Thymus (tissue), 11 donors: ENCODE results near the gene PALS1. TPM values are rescaled to one million over a fixed set of nuclear protein-coding genes. Genes with fewer than 3 reads are reported as not detected.
"Not testable (repeated sequence)": the region's sequence is repeated elsewhere in the genome, so short reads cannot be mapped to it uniquely, and the experiment has no call there.

Source experiments
- DNase-seq, 9 donors: peaks; one replicate each; pipeline ENCODE4 v3.0.0-alpha.2; 2013; ENCODE audit warnings: low spot score in 9 of 9, low read depth in 6 of 9, missing footprints in 1 of 9
- H3K27ac ChIP-seq, 2 donors: one replicate each; pipeline ENCODE4 v1.5.1; 2013; ENCODE audit warnings: control low read depth in 1 of 2, low read depth in 1 of 2, low read length in 1 of 2, mild to moderate bottlenecking in 1 of 2, moderate library complexity in 1 of 2
- H3K27me3 ChIP-seq, 2 donors: one replicate each; pipeline ENCODE4 v1.5.1; 2013; ENCODE audit warnings: low read length in 1 of 2; ENCODE audit not compliant: control insufficient read depth in 2 of 2, insufficient read depth in 1 of 2
- H3K36me3 ChIP-seq, 2 donors: one replicate each; pipeline ENCODE4 v1.5.1; 2013; ENCODE audit warnings: low read length in 1 of 2, mild to moderate bottlenecking in 1 of 2, moderate library complexity in 1 of 2; ENCODE audit not compliant: control insufficient read depth in 2 of 2, insufficient read depth in 2 of 2
- H3K4me1 ChIP-seq, 2 donors: one replicate each; pipeline ENCODE4 v1.5.1; 2013; ENCODE audit warnings: low read length in 2 of 2; ENCODE audit not compliant: control insufficient read depth in 2 of 2, insufficient read depth in 2 of 2
- H3K4me3 ChIP-seq, 2 donors: one replicate each; pipeline ENCODE4 v1.5.1; 2013; ENCODE audit warnings: low read length in 2 of 2, control low read depth in 1 of 2, mild to moderate bottlenecking in 1 of 2
- H3K9me3 ChIP-seq, 2 donors: one replicate each; pipeline ENCODE4 v1.5.1; 2013; ENCODE audit warnings: low read length in 1 of 2, mild to moderate bottlenecking in 1 of 2; ENCODE audit not compliant: control insufficient read depth in 2 of 2, insufficient read depth in 1 of 2
- WGBS: extraction: QIAGEN DNeasy Blood & Tissue Kit; methylation state at CpG from one replicate; pipeline ENCODE4 v1.1.7; 2013; 5-methylcytosine and 5-hydroxymethylcytosine counted together
- polyA plus RNA-seq: library from polyadenylated mRNA; stranded (reverse); fragments of 200-250 nt; gene quantifications from one replicate; pipeline ENCODE4 v1.2.3, GENCODE V29; 2013
- total RNA-seq: library from RNA; stranded (reverse); fragments of 120-200 nt; gene quantifications from one replicate; pipeline ENCODE4 v1.2.4, GENCODE V29; 2013
- donor health status: healthy.

The PALS1 gene
- total and polyA plus RNA-seq, 2 donors: 7.2 to 17.3 TPM

DNA sequence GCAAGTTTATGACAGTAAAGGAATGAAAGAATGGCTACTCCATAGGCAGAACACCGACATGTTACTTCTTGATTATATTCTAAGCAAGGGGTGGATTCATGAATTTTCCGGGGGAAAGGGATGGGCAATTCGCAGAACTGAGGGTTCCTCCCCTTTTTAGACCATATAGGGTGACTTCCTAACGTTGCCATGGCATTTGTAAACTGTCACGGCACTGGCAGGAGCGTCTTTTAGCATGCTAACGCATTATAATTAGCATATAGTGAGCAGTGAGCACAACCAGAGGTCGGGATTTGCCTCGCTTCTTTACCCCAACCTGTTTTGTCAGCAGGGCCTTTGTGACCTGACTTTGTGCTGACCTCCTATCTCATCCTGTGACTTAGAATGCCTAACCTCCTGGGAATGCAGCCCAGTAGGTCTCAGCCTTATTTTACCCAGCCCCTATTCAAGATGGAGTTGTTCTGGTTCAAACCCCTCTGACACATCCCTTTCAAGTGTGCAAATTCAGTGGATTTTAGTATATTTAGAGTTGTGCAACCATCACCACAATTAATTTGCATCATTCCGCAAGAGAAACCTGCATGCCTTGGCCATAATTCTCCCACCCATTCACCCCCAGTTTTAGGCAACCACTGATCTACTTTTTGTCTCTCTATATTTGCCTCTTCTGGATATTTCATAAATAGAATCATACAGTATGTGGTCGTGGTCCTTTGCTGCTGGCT lies 27.4 kb downstream of the PALS1 start:
- Histone ChIP-seq H3K4me1 (no peaks in the 10 kb centered on the region), H3K27ac (no peak overlapping the region), H3K27me3 (no peaks in the 10 kb centered on the region), H3K4me3 (no peak overlapping the region), H3K36me3 (peaks cover 0 to 3% of the 10 kb centered on the region in 2 donors), H3K9me3 (no peaks in the 10 kb centered on the region)
- WGBS: 88% methylated on average over 11 of the region's 11 CpGs
- DNase-seq: no peak

- peaks cover 0 to 3% of the 10 kb centered on the region in 2 donors for H3K36me3 ChIP-seq
- no peaks in the 10 kb centered on the region for H3K9me3 ChIP-seq
- H3K27me3 ChIP-seq: no peaks in the 10 kb centered on the region
- DNase-seq: no peak
- H3K4me3 ChIP-seq: no peak overlapping the region
- peak overlapping the region in 1 of 2 donors; percentile 20 for H3K27ac ChIP-seq
- no peaks in the 10 kb centered on the region for H3K4me1 ChIP-seq
- WGBS: 94% methylated on average over 4 of the region's 4 CpGs
Measured at GRCh38 chr14:67269298-67270060, 28.2 kb downstream of the PALS1 start.

GRCh38 chr14:67270145-67270753 lies 29.0 kb downstream of the PALS1 start:
- Histone ChIP-seq H3K27ac (peak overlapping the region in 1 of 2 donors; percentile 2), H3K9me3 (no peaks in the 10 kb centered on the region), H3K27me3 (no peaks in the 10 kb centered on the region), H3K4me1 (no peaks in the 10 kb centered on the region), H3K4me3 (no peak overlapping the region), H3K36me3 (peaks cover 0 to 3% of the 10 kb centered on the region in 2 donors)
- no peak for DNase-seq
- WGBS: 94% methylated on average over 3 of the region's 3 CpGs

DNA sequence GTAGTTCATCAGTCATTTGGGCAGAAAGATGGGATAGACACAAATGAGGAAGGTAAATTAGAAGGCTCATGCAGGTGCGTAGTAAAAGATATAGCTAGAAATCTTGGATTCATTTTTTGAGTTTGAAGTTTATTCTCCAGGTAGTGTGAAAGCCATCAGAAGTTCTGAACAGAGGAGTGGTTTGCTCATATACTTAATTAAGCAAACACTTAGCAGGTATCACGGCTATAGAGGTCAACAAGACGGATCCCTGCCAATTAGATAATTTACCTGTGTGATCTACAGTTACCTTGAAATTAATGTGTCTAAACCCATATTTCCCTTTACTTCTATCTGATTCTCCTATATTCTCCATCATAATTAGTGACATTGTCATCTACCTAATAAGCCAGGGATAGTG lies 29.7 kb downstream of the PALS1 start:
- no peaks in the 10 kb centered on the region for H3K4me1 ChIP-seq
- DNase-seq: no peak
- H3K9me3 ChIP-seq: no peaks in the 10 kb centered on the region
- no peaks in the 10 kb centered on the region for H3K27me3 ChIP-seq
- no peak overlapping the region for H3K4me3 ChIP-seq
- WGBS: 79% methylated on average over 3 of the region's 3 CpGs
- H3K36me3 ChIP-seq: peaks cover 0 to 3% of the 10 kb centered on the region in 2 donors
- H3K27ac ChIP-seq: no peak overlapping the region

- WGBS: 96% methylated on average over 3 of the region's 3 CpGs
- not testable (repeated sequence) for DNase-seq, H3K4me3 ChIP-seq, H3K9me3 ChIP-seq, H3K27ac ChIP-seq, H3K36me3 ChIP-seq, H3K4me1 ChIP-seq, H3K27me3 ChIP-seq
Measured at GRCh38 chr14:67273281-67273680, 32.0 kb downstream of the PALS1 start.

GRCh38 chr14:67276131-67276530 lies 34.9 kb downstream of the PALS1 start:
- H3K27me3 ChIP-seq: no peaks in the 10 kb centered on the region
- H3K9me3 ChIP-seq: no peaks in the 10 kb centered on the region
- no peak for DNase-seq
- H3K4me1 ChIP-seq: no peaks in the 10 kb centered on the region
- H3K4me3 ChIP-seq: no peak overlapping the region
- no peak overlapping the region for H3K27ac ChIP-seq
- peaks cover 0 to 3% of the 10 kb centered on the region in 2 donors for H3K36me3 ChIP-seq

DNA sequence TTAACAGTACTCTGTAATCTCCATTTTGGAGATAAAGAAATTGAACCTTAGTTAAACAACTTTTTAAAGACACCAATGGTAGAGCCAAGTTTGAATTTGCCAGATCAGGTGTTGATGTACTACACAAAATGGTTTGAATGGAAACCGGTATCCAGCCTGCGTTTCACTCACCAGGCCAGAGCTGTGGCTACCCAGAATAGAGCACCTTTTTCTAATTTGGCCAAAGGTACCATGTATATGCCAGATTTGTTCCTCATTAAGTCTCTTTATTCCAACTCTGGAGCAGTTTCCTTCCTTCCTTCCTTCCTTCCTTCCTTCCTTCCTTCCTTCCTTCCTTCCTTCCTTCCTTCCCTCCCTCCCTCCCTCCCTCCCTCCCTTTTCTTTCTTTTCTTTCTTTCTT lies 39.3 kb downstream of the PALS1 start:
- no peaks in the 10 kb centered on the region for H3K9me3 ChIP-seq
- no peak for DNase-seq
- H3K36me3 ChIP-seq: no peaks in the 10 kb centered on the region
- H3K27ac ChIP-seq: no peak overlapping the region
- WGBS: 98% methylated on average over 2 of the region's 2 CpGs
- no peak overlapping the region for H3K4me3 ChIP-seq
- no peaks in the 10 kb centered on the region for H3K4me1 ChIP-seq
- H3K27me3 ChIP-seq: no peaks in the 10 kb centered on the region

DNA sequence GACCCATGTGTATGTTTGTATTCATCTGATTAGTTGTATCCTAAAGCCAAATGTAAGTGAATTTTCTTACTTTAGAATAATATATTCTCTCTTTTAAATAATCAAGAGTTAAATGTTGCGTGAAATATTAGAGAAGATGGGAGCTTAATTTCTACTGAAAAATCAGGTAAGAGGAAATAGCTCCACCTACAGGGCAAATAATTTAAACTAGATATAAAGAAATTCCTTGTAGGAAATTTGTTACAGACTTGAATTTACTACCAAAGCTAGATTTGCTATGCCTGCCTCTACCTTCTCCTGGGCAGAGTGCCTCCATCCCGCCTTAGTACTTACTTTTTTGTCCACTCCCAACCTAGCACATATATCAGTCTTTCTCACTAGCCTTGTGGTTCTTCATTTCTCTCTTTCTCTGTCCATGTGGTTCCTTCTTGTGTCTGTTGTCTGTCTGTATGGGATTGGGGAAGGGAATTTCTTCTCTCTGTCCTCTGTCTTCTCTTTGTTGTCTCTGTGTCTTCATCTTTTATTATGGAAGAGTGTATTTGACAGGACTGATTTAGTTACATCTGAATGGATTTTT lies 44.7 kb downstream of the PALS1 start:
- DNase-seq: peak in 8 of 9 donors; percentile 2 to 50 (median 18)
- Histone ChIP-seq H3K9me3 (no peaks in the 10 kb centered on the region), H3K36me3 (no peaks in the 10 kb centered on the region), H3K4me3 (no peak overlapping the region), H3K27me3 (no peaks in the 10 kb centered on the region), H3K4me1 (no peaks in the 10 kb centered on the region), H3K27ac (no peak overlapping the region)
- 90% methylated on average over 2 of the region's 2 CpGs for WGBS
